Ramos (cell line): Measurements from ENCODE around the gene SASS6.

Experiments
- in situ Hi-C: fragments of 300-500 bp; cut with MboI; formaldehyde crosslinking; loops from one replicate; pipeline ENCODE4 v1.14.3; 2022; ENCODE audit warnings: low sequenced_read_pairs; ENCODE audit not compliant: unreplicated experiment

The SASS6 gene

GRCh38 chr1:100109554-100110066 lies 23.1 kb downstream of the SASS6 start:
- in situ Hi-C loops, result no loop called here

- in situ Hi-C loops, result no loop called here
These were observed 25.0 kb downstream of the SASS6 start for GRCh38 chr1:100107696-100108095.

GRCh38 chr1:100101564-100101963 lies 31.2 kb downstream of the SASS6 start:
- in situ Hi-C loops, result no loop called here

- in situ Hi-C loops, result no loop called here
These were observed 32.5 kb downstream of the SASS6 start for GRCh38 chr1:100100202-100100601.

GRCh38 chr1:100090471-100090870 lies 42.3 kb downstream of the SASS6 start:
- in situ Hi-C loops, result loop anchor here (25.0 kb wide), 1 partner anchor 103 kb away; no protein-coding TSS in a partner anchor

GRCh38 chr1:100089082-100089481 lies 43.6 kb downstream of the SASS6 start:
- in situ Hi-C loops, result loop anchor here (25.0 kb wide), 1 partner anchor 102 kb away; no protein-coding TSS in a partner anchor

GRCh38 chr1:100087396-100087795 lies 45.3 kb downstream of the SASS6 start:
- in situ Hi-C loops, result loop anchor here (25.0 kb wide), 1 partner anchor 100 kb away; no protein-coding TSS in a partner anchor

GRCh38 chr1:100080331-100080730 lies 52.4 kb downstream of the SASS6 start:
- in situ Hi-C loops, result loop anchor here (25.0 kb wide), 1 partner anchor 93 kb away; no protein-coding TSS in a partner anchor

- in situ Hi-C loops, result loop anchor here (25.0 kb wide), 1 partner anchor 90 kb away; no protein-coding TSS in a partner anchor
These were observed 55.2 kb downstream of the SASS6 start for GRCh38 chr1:100077531-100077930.

GRCh38 chr1:100076744-100077143 lies 56.0 kb downstream of the SASS6 start:
- in situ Hi-C loops, result loop anchor here (25.0 kb wide), 1 partner anchor 89 kb away; no protein-coding TSS in a partner anchor

GRCh38 chr1:100076319-100076718 lies 56.4 kb downstream of the SASS6 start:
- in situ Hi-C loops, result loop anchor here (25.0 kb wide), 1 partner anchor 89 kb away; no protein-coding TSS in a partner anchor

GRCh38 chr1:100075773-100076172 lies 57.0 kb downstream of the SASS6 start:
- in situ Hi-C loops, result loop anchor here (25.0 kb wide), 1 partner anchor 88 kb away; no protein-coding TSS in a partner anchor

- in situ Hi-C loops, result loop anchor here (25.0 kb wide), 1 partner anchor 87 kb away; no protein-coding TSS in a partner anchor
These were observed 57.9 kb downstream of the SASS6 start for GRCh38 chr1:100074604-100075395.

- in situ Hi-C loops, result no loop called here
These were observed 59.2 kb downstream of the SASS6 start for GRCh38 chr1:100073531-100073930.

GRCh38 chr1:100070201-100070939 lies 62.4 kb downstream of the SASS6 start:
- in situ Hi-C loops, result no loop called here

GRCh38 chr1:100065969-100066227 lies 66.8 kb downstream of the SASS6 start:
- in situ Hi-C loops, result no loop called here

GRCh38 chr1:100065183-100065968 lies 67.4 kb downstream of the SASS6 start:
- in situ Hi-C loops, result no loop called here

GRCh38 chr1:100061681-100062080 lies 71.0 kb downstream of the SASS6 start:
- in situ Hi-C loops, result no loop called here

- in situ Hi-C loops, result no loop called here
These were observed 79.0 kb downstream of the SASS6 start for GRCh38 chr1:100053727-100054126.

- in situ Hi-C loops, result no loop called here
These were observed 79.6 kb downstream of the SASS6 start for GRCh38 chr1:100053119-100053518.
